Omental fat pad (tissue), 4 donors: ENCODE data around the gene TEX51. TPM values are rescaled to one million over a fixed set of nuclear protein-coding genes. Genes with fewer than 3 reads are reported as not detected.

Experiments
- ATAC-seq: fragments of 150-250 bp; one replicate; pipeline ENCODE4 v1.9.1; 2016; ENCODE audit warnings: mild to moderate bottlenecking, moderate library complexity; ENCODE audit not compliant: low FRiP score
- DNase-seq: peaks from one replicate; pipeline ENCODE4 v3.0.0-alpha.2; 2019; ENCODE audit warnings: low spot score
- CTCF ChIP-seq, 3 donors: fragments of 450-650 bp; IDR thresholded peaks; one replicate each; pipeline ENCODE4 v1.5.1; 2016 to 2017; ENCODE audit warnings: antibody characterized with exemption in 3 of 3, mild to moderate bottlenecking in 3 of 3, moderate library complexity in 2 of 3
- total RNA-seq, 4 donors: library from RNA; depleted of rRNA; stranded (reverse); fragments of >200 nt; gene quantifications; one replicate each; pipeline ENCODE4 v1.1.0, GENCODE V29; 2016

TEX51 gene
- total RNA-seq, 4 donors from 2014 or later = not detected

- DNase-seq = no peak
Measured at GRCh38 chr2:126894585-126895182, 4.0 kb upstream of the TEX51 start.

DNA sequence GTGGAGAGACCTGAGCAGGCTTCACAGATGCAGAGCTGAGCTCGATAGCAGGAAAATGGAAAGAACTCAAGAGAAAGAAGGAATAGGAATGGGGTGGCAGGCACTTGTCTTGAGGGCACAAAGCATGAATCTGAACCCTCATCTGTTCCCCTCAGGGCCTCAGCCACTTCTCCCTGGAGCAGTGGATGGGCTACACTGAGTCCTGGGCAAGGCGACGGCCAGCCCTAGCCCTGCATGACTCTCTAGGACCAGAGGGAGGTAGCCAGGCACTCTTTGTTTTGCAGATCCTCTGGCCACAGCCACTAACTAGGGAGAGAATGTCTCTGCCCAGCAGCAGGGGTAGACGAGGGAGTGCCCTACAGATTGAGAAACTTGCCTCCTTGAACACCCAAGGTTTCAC, 3.4 kb upstream of the TEX51 start:
- ATAC-seq (no peak), DNase-seq (no peak)
- TF ChIP-seq CTCF (IDR thresholded peaks at IDR 0.05) = no peak

More at GRCh38 chr2:126894585-126895182, 4.0 kb upstream of the TEX51 start:
- no peak for ATAC-seq
- TF ChIP-seq CTCF (IDR thresholded peaks at IDR 0.05) = no peak

- no peak for ATAC-seq
- no peak for DNase-seq
- no peak for TF ChIP-seq CTCF (IDR thresholded peaks at IDR 0.05)
Measured at GRCh38 chr2:126896471-126896870, 2.2 kb upstream of the TEX51 start.

GRCh38 chr2:126899616-126900185, 1.0 kb downstream of the TEX51 start:
- TF ChIP-seq CTCF (IDR thresholded peaks at IDR 0.05) = no peak
- ATAC-seq = no peak
- DNase-seq = no peak

DNA sequence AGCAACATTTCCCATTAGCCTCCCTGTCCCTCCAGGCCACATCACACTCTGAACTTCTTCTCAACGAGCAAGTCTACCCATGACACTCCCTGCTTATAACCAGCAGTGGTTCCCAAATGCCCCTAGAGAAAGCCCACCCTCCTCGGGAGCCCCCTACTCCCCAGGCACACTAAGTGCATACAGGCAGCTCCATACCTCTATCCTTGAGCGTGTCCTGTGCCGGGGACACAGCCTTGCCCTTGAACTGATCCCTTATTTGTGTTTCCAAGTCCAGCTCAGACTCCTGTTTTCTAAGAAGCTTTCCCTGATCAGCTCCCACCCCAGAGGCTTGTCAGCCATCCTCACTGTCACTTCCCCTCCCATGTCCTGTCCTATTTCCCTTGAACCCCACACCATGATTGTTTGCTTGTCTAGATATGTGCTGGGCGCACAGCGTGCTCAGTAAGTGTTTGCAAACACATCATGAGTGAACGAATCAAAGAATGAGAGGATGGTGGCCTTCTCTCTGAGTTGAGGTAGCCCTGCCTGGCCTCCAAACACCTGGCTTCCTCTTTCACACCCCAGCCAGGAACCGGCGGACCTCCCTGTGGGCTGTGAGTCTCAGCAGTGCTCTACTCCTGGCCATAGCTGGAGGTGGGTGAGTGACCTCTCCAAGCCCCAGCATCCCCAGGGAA, 2.1 kb downstream of the TEX51 start:
- no peak for TF ChIP-seq CTCF (IDR thresholded peaks at IDR 0.05)
- ATAC-seq (no peak), DNase-seq (no peak)

GRCh38 chr2:126901459-126901858, 2.8 kb downstream of the TEX51 start:
- TF ChIP-seq CTCF (IDR thresholded peaks at IDR 0.05) = no peak
- no peak for ATAC-seq
- no peak for DNase-seq
